ENCODE data around the gene NIF3L1.
"Not testable (repeated sequence)": the region's sequence is repeated elsewhere in the genome, so short reads cannot be mapped to it uniquely, and the experiment has no call there.

The NIF3L1 gene

DNA sequence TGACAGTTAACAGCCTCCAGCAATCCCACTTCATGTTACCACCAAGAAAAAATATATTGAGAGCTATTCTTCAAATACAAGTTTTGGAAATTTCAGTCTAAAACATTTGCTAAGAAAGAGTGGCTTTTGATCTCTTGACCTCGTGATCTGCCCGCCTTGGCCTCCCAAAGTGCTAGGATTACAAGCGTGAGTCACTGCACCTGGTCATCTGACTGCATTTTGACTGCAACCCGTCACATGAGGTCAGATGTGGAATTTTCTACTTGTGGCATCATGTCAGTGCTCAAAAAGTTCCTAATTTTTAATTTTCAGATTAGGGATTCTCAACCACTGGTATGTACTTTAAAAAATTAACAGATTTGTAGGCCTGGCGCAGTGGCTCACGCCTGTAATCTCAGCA, 15.6 kb upstream of the NIF3L1 start:
- DNase-seq (ENCODE audit: low read depth, low spot score) = no peak

DNA sequence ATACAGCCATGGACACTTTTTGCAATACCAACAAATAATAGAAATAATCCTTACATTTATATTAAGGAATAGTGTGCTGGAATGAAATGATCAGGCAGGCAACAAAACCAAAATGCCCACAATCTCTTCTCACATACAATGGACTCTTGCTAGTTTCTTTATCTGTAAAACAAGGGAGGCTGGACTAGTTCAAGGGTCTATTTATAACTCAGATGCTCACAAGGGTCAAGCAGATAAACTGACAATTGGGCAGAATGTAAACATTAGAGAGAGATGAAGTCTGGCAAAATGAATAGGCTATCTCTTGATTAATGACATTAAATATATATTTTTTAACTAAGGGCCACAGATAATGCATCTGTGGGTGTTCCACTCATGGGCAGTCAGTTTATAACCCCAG, 11.7 kb upstream of the NIF3L1 start:
- no peak for DNase-seq (ENCODE audit: low read depth, low spot score)

DNA sequence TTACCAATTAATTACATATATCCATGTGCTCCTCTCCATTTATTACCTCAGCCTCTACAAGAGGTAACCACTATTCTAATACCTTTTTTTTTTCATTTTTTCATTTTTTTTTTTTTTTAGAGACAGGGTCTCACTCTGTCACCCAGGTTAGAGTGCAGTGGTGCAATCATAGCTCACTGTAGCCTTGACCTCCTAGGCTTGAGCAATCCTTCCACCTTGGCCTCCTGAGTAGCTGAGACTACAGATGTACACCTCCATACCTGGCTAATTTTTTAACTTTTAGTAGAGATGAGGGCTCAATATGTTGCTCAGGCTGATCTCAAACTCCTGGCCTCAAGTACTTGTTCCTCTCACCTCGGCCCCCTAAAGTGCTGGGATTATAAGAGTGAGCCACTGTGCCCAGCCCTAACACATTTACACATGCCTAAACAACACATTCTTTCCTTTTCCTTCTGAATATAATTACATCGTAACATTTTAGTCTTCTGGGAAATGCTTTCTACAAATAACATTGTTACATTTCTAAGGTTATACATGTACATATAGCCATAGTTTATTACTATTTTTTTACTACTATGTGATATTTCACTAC, 10.8 kb upstream of the NIF3L1 start:
- no peak for DNase-seq (ENCODE audit: low read depth, low spot score)

DNA sequence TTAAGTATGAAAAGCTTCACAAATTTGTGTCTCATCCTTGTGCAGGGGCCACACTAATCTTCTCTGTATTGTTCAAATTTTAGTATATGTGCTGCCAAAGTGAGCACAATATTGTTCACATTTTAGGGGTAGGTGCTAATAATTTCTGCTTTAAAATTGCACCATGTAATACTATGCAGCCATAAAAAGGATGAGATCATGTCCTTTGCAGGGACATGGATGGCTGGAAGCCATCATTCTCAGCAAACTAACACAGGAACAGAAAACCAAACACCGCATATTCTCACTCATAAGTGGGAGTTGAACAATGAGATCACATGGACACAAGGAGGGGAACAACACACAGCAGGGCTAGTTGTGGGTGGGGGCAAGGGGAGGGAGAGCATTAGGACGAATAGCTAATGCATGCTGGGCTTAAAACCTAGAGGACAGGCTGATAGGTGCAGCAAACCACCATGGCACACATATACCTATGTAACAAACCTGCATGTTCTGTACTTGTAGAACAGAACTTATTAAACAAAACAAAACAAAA, 7.4 kb upstream of the NIF3L1 start:
- not testable (repeated sequence) for DNase-seq (ENCODE audit: low read depth, low spot score)

DNA sequence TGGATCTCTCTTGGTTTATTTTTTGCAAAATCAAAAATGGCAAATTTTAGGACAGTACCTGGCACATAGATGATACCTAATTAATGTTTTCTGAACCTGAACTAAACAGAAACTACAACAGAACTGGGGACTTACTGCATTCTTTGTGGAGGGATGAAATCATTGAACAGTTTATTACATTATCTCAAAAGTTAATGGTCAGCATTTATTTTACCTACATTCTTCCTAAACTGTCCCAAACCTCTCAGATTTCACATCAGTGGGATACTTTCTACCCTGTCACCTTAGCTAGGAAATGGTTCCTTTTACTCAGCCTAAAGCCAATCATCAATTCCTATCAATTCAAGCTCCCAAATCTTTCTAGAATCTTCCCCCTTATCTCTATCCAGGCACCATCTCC, 10.3 kb downstream of the NIF3L1 start:
- no peak for DNase-seq (ENCODE audit: low read depth, low spot score)

DNA sequence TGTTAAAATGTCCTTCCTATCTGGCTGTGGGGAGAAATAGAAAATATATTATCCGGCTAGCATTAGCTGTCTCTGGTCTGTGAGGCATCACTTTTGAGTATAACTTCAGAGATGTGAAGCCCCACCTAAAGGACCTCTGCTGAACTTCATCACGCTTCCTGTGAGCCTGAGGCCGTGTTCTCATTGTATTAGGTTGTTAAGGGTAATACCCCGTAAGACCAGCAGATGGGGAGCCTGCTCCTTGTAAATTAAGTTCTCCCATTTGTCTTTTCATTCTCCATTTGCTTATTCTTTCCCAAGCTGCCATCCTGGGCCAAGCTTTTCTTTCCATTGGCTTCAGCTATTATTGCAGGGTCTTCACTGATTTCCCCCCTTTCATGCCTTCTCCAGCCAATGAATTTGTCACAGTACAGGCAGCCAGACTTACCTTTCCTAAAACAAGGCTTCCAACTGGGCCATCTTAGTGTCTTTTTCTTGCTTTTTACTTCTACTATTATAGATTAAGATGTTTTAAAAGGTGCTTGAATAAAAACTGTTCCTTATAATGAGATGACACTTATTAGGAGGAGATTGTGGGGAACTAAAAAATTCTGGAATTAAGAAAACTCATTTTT, 12.4 kb downstream of the NIF3L1 start:
- peak; percentile 28 for DNase-seq (ENCODE audit: low read depth, low spot score)

DNA sequence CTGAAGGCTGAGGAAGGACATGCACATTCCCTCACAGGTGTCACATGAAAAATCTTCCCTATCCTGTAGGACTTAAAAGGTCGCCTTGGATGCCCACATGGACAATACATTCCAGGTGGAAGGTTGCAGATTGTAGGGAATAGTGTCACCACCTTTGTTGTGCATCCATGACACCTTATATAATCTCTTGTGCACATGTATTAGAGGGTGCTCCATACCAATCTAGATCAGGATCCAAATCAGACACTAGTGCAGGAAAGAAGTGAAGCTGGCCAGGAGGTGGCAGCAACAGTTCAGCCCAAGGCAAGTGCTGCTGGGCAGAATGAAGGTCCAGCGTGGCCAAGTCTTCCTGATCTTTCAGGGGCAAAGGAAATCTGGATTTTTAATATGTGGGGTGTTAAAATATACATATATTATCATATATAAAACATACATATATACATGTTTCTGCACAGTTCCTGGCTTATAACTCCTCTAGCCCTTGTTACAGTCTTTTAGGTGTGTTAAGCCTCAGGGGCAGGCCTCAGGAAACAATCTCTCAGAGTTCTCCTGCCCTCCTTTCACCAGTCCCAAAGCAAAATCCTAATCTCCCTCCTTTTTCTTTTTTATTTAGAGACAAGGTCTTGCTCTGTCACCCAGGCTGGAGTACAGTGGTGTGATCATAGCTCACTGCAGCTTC, 16.6 kb downstream of the NIF3L1 start:
- DNase-seq (ENCODE audit: low read depth, low spot score) = no peak

DNA sequence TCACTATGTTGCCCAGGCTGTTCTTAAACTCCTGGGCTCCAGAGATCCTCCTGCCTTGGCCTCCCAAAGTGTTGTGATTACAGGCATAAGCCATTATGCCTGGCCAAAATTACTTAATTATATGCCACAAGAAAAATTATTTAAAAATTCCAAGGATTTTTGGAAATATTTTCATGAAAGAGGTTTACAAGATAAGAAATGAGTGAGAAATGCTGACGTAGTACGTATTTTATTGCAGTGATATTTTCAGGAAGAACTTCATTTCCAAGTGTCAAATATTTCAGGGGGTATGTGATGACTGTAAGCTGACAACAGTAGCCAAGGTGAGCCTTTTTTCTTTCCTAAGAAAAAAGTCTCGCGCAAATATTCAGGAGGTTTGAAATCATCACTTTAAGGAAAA, 20.8 kb downstream of the NIF3L1 start:
- no peak for DNase-seq (ENCODE audit: low read depth, low spot score)

DNA sequence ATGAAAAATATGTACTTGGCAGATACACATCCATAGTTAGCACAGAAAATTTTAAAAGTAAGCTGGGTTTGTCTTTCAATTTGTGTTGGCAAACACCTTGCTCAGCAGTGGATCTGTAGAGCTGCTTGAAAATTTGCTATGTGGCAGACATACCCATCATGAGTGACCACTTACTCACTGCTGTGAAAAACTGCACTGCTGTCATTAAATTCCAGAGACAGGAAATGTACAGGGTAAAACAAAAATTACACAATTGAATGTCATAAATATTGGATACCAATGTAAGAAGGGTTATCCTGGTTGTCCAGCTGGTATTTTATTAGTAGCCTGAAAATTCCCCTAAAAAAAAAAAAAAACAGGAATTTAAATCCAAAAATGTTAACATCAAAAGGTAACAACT, 24.5 kb downstream of the NIF3L1 start:
- no peak for DNase-seq (ENCODE audit: low read depth, low spot score)

DNA sequence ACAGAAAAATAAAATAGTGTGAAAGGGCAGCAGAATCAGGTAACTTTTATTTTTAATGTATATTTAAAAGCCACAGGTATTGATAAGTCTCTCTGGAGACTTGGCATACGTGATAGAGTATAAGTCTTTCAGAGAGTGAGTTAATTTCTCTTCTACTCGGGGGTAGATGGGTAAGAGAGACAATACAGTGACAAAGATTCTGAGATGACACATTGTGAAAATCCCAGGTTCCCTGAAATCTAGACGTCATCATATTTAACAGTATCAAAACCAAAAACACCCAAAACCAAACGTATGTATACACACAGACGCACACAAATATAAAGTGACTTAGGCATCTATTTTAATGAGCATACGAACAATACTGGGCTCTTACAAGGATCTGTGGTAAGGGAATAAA, 33.3 kb downstream of the NIF3L1 start:
- no peak for DNase-seq (ENCODE audit: low read depth, low spot score)

DNA sequence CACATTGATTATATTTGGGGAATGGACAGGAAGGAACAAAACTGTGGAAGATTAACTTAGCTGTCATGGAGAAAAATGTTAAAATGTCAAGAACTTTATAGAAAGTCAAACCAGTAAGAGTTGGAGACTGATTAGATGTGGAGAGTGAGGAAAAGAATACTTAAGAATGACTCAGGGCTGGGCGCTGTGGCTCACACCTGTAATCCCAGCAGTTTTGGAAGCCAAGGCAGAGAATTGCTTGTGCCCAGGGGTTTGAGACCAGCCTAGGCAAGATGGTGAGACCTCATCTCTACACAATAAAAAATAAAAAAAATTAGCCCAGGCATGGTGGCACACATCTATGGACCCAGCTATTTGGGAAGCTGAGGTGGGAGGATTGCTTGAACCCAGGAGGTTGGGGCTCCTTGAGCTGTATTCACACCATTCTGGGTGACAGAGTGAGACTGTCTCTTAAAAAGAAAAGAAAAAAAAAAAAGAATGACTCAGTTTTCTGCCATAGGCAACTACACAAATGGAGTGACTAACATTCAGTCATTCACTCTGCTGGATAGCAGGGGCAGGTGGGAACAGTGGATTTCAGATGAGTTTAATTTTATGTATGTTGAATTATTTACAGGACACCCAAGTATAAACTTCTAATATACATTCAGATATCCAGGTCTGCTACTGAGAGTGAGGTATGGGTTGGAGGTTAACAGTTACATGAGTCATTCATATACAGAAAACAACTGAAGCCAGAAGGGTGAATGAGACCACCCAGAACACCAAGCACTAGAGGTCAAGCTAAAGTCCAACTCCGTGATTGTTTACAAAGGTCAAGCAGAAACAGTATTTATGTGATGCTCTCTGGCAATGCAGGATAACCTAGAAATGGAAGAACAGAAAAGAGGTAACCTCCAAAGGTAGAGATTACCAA, 40.4 kb downstream of the NIF3L1 start:
- no peak for DNase-seq (ENCODE audit: low read depth, low spot score)

DNA sequence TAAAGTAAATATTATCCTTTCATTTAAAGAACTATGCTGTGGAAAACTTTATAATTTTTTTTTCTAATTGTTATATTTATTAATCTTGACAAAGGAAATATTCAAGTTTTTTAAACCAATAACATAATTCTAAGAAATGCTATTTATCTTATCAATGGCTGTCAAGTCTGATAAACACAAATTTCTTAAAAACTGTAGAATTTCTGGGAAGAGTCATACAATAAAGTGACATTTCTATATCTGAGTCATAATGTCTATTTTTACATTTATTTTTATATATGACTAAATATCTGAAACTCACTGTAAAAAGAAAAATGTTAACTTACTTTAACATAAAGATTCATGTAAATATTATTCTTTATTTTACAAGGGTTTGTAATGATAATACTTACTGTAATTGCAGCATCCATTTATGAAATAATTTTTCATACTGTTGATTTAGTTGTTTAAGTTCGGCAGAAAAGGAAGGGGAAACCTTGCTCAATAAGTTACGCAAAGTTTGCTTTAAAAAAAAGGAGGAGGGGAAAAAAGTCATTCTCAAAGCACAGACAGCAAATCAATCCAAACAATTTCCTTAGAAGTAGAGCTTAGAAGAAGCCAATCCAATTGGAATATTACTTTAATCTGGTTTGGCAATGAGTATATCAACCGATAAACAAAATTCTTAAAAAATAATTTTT, 41.9 kb downstream of the NIF3L1 start:
- DNase-seq (ENCODE audit: low read depth, low spot score) = no peak

DNA sequence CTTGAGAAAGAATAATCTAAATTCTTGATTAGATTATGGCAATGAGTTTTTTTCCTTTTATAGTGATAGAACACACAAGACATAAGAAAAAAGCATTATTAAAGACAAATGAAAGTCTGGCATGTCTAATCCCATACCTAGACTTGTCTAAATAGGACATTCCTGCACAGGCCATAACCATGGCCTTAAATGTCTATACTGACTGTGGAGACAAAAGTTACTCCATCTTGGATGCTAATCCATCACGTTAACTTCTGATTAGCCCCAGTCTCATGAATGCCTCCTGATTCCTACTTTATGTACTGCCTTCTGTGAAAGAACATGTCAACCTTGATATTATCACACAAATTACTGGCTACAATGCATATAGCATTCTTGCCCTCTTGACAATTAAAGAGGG, 50.7 kb downstream of the NIF3L1 start:
- DNase-seq (ENCODE audit: low read depth, low spot score) = no peak

DNA sequence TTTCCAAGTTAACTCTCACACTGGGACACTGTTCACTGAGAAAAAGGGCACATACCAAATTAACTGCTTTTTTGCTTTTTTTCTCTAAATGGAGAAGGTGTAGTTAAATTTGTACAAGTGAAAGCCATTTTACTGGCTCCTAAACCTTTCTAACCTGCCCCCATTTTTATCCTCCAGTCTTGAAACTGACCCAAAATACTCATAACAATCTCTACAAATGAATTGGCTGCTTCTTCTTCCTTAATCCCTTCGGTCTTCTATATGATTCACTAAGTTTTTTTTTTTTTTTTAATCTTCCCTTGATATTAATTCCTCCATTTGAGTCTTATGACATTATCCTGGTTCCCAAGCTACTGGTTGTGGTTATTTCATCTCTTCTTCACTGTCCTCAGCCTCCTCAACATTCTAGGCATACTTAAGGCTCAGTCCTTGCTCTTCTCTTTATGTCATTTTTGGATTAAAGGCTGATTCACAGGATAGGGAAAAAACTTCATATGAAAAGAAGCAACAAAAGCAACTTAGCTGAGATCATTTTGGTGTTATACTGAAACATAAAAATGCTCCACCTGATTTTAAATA, 54.4 kb downstream of the NIF3L1 start:
- no peak for DNase-seq (ENCODE audit: low read depth, low spot score)

DNA sequence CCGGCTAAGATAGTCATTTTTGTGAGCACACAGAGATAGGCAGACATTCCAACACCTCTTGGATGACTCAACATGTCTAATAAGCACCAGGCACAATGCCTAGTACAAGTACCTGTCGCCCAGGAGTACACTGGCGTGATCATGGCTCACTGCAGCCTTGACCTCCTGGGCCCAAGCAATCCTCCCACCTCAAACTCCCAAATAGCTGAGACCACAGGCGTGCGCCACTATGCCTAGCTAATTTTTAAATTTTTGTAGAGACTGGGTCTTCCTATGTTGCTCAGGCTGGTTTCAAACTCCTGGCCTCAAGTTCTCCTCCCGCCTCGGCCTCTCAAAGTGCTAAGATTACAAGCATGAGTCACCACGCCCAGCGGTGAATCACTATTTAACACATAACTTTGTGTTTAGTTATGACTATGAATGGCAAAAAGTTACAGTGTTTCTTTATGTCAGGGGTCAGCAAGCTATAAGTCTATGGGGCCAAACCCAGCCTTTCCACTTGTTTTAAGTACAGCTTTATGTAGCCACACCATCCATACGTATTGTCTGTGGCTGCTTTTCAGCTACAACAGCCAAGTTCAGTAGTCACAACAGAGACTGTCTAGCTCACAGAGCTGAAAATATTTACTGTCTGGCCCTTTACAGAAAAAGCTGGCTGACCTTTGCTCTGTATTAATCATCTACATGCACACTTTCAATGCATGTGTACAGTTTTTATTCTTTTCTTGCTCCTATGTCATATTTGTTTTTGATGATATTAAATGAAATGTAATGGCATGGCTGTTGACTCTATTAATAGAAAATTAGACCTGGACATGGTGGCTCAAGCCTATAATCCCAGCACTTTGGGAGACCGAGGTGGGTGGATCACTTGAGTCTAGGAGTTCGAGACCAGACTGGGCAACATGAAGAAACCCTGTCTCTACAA, 55.6 kb downstream of the NIF3L1 start:
- DNase-seq (ENCODE audit: low read depth, low spot score) = peak; percentile 8

DNA sequence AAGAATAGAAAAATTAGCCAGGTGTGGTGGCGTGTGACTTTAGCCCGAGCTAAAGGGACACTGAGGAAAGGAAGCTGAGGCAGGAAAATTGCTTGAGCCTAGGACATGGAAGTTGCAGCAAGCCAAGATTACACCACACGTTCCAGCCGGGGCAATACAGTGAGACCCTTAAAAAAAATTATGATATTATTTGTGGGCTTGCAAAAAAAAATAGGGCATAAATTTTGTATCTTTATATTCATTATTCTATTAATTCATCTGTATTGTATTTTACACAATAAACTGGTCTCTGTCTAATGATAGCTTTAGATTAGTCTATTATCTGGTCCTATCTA, 56.2 kb downstream of the NIF3L1 start:
- DNase-seq (ENCODE audit: low read depth, low spot score) = no peak

DNA sequence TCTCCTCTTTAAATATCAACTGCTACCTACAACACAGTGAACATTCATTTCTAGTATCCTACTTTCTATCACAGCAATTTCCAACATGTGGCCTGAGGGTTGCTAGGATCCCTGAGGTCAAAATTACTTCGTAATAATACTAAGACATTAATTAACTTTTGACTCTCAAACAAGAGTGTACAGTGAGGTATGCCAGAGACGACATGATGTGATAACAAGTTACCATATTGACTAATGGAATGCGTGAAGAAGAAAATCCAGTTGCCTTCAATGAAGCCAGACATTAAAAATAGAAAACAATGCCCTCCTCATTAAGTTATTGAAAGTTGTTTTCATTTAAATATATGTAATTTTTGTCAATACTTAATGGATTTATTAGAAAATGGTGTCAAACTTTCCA, 61.2 kb downstream of the NIF3L1 start:
- DNase-seq (ENCODE audit: low read depth, low spot score) = no peak
